Retinal pigment epithelial cell (primary cell): ENCODE measurements around the gene GASK1A.

Source experiments
- DNase-seq: peaks from one replicate; pipeline ENCODE4 v3.0.0-alpha.2; 2010; ENCODE audit warnings: low read depth
- H3K4me3 ChIP-seq: 2 replicates; pipeline ENCODE4 v1.5.1; 2011; ENCODE audit warnings: mild to moderate bottlenecking, low read length, control low read depth, moderate library complexity
- CTCF ChIP-seq: conservative IDR thresholded peaks from 2 replicates; pipeline ENCODE4 v1.5.1; 2011; ENCODE audit warnings: low read depth, low read length, control low read depth, inconsistent platforms

GASK1A gene

GRCh38 chr3:43015572-43015971 lies 36.5 kb downstream of the GASK1A start:
- no peak for DNase-seq
- no peak overlapping the region for H3K4me3 ChIP-seq
- no peak for TF ChIP-seq CTCF

GRCh38 chr3:43015991-43016865 lies 37.1 kb downstream of the GASK1A start:
- no peak for DNase-seq
- TF ChIP-seq CTCF = no peak
- no peak overlapping the region for H3K4me3 ChIP-seq

GRCh38 chr3:43017004-43017403 lies 37.9 kb downstream of the GASK1A start:
- H3K4me3 ChIP-seq = no peak overlapping the region
- TF ChIP-seq CTCF = no peak
- no peak for DNase-seq

- no peak for DNase-seq
- H3K4me3 ChIP-seq = no peak overlapping the region
- no peak for TF ChIP-seq CTCF
These were observed 38.6 kb downstream of the GASK1A start for GRCh38 chr3:43017593-43018195.

GRCh38 chr3:43018246-43018645 lies 39.1 kb downstream of the GASK1A start:
- TF ChIP-seq CTCF = no peak
- DNase-seq = no peak

GRCh38 chr3:43019006-43019809 lies 40.1 kb downstream of the GASK1A start:
- TF ChIP-seq CTCF = no peak
- DNase-seq = no peak
- no peak overlapping the region for H3K4me3 ChIP-seq

More at GRCh38 chr3:43018246-43018645, 39.1 kb downstream of the GASK1A start:
- no peak overlapping the region for H3K4me3 ChIP-seq
